ENCODE measurements around the gene ATG101.
A peak's percentile ranks its signal among the peaks of the same experiment; 100 is the strongest.

The ATG101 gene

DNA sequence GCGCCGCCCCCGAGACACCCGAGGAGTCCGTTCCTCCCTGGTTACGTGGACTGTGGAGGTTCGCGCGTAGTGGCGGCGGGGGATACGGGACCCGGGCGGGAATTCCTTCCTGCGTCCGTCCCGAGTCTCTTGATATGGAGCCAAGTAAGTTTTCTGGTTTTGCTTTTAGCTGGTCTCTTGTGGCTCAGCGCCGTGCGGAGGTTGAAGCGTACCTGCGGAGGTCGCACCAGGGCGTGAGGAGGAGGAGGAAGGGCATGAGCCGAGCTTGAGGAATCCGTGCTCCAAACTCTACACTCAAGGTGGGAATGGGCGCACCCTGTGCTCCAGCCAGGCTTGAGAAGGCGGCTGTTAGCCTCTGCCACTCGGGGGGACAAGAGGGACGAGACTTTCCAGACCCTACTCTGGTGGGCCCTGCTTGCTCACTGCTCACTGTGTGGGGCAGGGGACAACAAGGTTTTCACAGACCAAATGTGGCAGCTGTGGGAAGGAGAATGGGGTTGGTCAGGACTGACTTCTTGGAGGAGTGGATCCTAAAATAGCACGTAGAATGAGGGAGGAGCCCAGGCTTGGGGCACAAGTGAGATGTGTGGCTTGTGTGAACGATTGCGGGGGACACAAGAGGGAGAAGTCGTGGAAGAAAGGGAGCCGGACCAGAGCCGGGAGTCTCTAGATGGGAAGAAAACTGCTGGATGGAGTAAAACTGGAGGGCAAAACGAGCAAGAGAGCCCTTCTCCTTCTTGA lies 577 bp downstream of the ATG101 start:
- CTCF ChIA-PET: interaction anchor here (0.7 to 45.6 kb wide), 12 partner anchors 10 to 90 kb away, joined by 3 to 1695 read pairs (median 6); partner anchors contain the start of gene SMIM41
- peak overlapping the region; percentile 99 for H3K4me3 ChIP-seq (ENCODE audit: low read depth, low read length)
- no peak for DNase-seq (ENCODE audit: low read depth, low spot score)
- TF ChIP-seq, protein P1, sequence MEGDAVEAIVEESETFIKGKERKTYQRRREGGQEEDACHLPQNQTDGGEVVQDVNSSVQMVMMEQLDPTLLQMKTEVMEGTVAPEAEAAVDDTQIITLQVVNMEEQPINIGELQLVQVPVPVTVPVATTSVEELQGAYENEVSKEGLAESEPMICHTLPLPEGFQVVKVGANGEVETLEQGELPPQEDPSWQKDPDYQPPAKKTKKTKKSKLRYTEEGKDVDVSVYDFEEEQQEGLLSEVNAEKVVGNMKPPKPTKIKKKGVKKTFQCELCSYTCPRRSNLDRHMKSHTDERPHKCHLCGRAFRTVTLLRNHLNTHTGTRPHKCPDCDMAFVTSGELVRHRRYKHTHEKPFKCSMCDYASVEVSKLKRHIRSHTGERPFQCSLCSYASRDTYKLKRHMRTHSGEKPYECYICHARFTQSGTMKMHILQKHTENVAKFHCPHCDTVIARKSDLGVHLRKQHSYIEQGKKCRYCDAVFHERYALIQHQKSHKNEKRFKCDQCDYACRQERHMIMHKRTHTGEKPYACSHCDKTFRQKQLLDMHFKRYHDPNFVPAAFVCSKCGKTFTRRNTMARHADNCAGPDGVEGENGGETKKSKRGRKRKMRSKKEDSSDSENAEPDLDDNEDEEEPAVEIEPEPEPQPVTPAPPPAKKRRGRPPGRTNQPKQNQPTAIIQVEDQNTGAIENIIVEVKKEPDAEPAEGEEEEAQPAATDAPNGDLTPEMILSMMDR (IDR thresholded peaks at IDR 0.05; ENCODE audit: insufficient read depth, low read length, missing control alignments): no peak
- POLR2A ChIA-PET: interaction anchor here (0.8 to 1.8 kb wide), 5 partner anchors 8 to 64 kb away, joined by 3 to 6 read pairs (median 3); partner anchors contain the start of gene TAMALIN

DNA sequence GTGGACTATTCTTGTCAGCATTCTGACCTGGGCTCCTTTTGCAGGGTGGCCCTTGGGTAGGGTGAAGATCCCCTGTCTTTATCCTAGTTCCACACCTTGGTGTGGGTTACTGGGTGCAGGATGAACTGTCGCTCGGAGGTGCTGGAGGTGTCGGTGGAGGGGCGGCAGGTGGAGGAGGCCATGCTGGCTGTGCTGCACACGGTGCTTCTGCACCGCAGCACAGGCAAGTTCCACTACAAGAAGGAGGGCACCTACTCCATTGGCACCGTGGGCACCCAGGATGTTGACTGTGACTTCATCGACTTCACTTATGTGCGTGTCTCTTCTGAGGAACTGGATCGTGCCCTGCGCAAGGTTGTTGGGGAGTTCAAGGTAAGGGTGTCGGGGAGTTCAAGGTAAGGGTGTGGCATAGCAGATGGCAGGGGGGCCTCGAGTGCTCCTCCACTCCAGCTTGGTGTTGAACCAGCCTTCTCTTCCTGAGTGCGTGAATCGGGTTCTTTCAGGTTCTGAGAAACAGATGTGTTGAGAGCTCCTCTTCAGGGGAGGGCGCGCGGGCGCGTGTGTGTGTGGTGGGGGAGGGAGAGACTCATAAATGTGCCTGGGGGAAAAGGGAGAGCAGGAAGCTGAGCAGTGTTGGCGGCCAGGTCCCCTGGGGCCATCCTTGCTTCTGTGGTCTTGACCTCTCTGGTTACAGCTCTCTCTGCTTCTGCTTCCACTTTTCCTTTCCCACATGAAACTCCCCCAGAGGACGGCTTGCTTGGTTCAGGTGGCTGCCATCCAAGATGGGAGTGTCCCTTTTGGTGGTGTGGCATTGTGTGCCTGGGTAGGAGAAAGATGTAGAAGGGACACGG lies 4.0 kb downstream of the ATG101 start:
- ChIA-PET CTCF (interaction anchor here (4.4 to 45.6 kb wide), 3 partner anchors 10 to 82 kb away, joined by 19 to 1695 read pairs (median 204); partner anchors contain the start of gene SMIM41), POLR2A (interaction anchor here (0.8 to 1.0 kb wide), 2 partner anchors 34 to 41 kb away, joined by 3 to 4 read pairs; no protein-coding TSS in a partner anchor)
- DNase-seq (ENCODE audit: low read depth, low spot score): no peak
- TF ChIP-seq, protein P1 (IDR thresholded peaks at IDR 0.05; ENCODE audit: insufficient read depth, low read length, missing control alignments): no peak
- H3K4me3 ChIP-seq (ENCODE audit: low read depth, low read length): no peak overlapping the region

DNA sequence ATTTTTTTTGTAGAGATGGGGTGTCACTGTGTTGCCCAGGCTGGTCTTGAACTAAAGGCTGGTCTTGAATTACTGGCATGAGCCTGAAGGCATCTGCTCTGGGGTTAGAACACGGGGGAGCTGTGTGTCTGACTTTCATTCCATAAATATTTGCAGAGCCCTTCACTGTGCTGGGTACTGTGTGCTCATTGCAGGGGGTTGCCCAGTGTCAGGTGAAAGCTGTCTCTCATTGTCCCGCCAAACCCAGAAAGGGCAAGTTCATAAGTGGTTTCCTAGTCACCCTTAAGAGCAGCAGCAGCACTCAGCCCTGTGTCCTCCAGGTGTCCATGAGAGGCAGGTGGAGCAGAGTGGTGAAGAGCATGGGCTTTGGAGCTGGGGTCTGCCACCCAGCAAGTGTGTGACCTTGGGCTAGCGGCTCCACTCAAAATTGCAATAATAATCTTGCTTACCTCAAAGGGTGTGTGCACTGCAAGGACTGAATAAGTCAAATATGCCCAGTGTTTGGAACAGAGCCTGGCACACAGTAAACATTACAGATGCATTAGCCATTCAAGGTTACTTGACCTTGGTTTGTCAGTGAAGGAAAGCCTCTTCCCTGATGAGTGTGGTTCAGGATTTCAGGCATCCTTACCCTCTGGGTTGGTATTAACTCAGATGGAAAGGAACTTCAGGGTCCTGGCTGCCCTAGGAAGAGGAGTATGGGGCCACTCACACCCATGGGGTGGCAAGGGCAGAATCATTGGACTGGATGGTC lies 5.4 kb downstream of the ATG101 start:
- POLR2A ChIA-PET: no interaction called here
- CTCF ChIA-PET: interaction anchor here (11.6 to 45.6 kb wide), 2 partner anchors 8 to 42 kb away, joined by 204 to 1695 read pairs; partner anchors contain the start of gene SMIM41

DNA sequence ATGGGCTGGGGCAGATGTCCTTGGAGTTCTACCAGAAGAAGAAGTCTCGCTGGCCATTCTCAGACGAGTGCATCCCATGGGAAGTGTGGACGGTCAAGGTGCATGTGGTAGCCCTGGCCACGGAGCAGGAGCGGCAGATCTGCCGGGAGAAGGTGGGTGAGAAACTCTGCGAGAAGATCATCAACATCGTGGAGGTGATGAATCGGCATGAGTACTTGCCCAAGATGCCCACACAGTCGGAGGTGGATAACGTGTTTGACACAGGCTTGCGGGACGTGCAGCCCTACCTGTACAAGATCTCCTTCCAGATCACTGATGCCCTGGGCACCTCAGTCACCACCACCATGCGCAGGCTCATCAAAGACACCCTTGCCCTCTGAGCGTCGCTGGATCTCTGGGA lies 7.0 kb downstream of the ATG101 start:
- POLR2A ChIA-PET: no interaction called here
- TF ChIP-seq, protein P1 (IDR thresholded peaks at IDR 0.05; ENCODE audit: insufficient read depth, low read length, missing control alignments): no peak
- DNase-seq (ENCODE audit: low read depth, low spot score): no peak
- H3K4me3 ChIP-seq (ENCODE audit: low read depth, low read length): no peak overlapping the region
- CTCF ChIA-PET: interaction anchor here (1.7 to 45.6 kb wide), 3 partner anchors 7 to 803 kb away, joined by 4 to 1695 read pairs (median 204); partner anchors contain the start of gene SMIM41

More for the DNA sequence above, 5.4 kb downstream of the ATG101 start:
- no peak for DNase-seq (ENCODE audit: low read depth, low spot score)
- H3K4me3 ChIP-seq (ENCODE audit: low read depth, low read length): no peak overlapping the region
- TF ChIP-seq, protein P1 (IDR thresholded peaks at IDR 0.05; ENCODE audit: insufficient read depth, low read length, missing control alignments): no peak

DNA sequence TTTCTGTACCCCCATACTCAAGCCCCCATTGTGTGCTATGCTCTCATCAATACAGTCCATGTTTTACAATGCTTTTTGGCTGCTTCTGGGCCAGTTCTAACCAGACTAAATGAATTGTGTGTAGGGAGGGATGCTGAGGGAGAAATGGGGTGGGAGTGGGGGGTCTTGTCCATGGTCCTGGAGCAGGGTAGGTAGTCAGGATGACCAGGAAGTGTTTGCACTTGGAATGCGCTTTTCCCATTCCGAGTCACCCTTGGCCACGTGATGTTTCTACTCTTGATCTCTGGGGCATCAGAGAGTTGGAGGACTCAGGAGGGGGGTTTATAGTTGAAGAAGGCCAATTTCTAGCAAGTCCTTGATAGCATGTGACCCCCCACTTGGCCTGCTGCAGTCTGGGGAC lies 8.5 kb downstream of the ATG101 start:
- POLR2A ChIA-PET: interaction anchor here (1.4 kb wide), 1 partner anchor 9 kb away, joined by 3 read pairs; the partner anchor contains the start of gene ATG101
- CTCF ChIA-PET: interaction anchor here (1.0 to 45.6 kb wide), 6 partner anchors 7 to 802 kb away, joined by 3 to 1695 read pairs (median 5); partner anchors contain the start of genes ATG101 and NR4A1
- no peak overlapping the region for H3K4me3 ChIP-seq (ENCODE audit: low read depth, low read length)
- TF ChIP-seq, protein P1 (IDR thresholded peaks at IDR 0.05; ENCODE audit: insufficient read depth, low read length, missing control alignments): no peak
- no peak for DNase-seq (ENCODE audit: low read depth, low spot score)
